ENCODE results near the gene SCN1B. TPM values are rescaled to one million over a fixed set of nuclear protein-coding genes. Genes with fewer than 3 reads are reported as not detected.
A peak's percentile ranks its signal among the peaks of the same experiment; 100 is the strongest.
"Not testable (repeated sequence)": the region's sequence is repeated elsewhere in the genome, so short reads cannot be mapped to it uniquely, and the experiment has no call there.

The SCN1B gene
- total RNA-seq, 1 donor from 2014 or later = 5.2 TPM

DNA sequence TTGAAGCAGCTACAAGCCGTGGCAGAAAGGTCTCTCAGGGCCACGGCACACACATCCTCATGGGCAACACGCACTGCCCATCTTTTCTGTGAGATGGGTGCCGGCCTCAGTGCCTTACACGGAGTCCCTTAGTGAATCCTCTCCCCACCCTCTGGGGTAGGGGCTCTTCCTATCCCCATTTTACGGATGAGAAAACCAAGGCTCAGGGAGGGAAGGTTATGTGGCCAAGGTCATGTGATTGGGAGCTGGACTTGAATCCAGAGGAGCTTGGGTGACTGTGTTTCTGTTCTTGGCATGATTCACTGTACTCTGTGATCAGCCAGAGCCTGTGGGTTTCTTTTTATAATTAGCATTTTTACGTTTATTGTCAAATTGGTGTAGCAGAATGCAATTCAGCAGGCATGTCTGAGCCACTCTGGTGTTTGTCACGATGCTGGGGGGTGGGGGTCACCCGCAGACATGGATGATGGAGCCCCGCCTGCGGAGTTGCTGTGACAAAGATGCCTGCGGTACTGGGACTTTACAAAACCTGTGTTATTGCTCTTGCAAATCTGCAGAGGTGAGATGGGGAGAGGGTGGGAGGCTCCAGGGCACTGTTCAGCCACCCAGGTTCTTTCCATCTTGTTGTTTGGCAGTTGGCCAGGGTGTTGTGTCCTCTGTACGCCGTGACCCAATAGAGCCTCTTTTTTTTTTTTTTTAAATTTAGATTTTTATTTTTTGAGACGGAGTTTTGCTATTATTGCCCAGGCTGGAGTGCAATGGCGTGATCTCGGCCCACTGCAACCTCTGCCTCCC lies 4.5 kb downstream of the SCN1B start:
- DNase-seq (ENCODE audit: low read depth in 2 of 2) = no peak

- peak; percentile 47 to 77 for DNase-seq (ENCODE audit: low read depth in 2 of 2)
Observed at GRCh38 chr19:35037716-35038622, 7.7 kb downstream of the SCN1B start.

DNA sequence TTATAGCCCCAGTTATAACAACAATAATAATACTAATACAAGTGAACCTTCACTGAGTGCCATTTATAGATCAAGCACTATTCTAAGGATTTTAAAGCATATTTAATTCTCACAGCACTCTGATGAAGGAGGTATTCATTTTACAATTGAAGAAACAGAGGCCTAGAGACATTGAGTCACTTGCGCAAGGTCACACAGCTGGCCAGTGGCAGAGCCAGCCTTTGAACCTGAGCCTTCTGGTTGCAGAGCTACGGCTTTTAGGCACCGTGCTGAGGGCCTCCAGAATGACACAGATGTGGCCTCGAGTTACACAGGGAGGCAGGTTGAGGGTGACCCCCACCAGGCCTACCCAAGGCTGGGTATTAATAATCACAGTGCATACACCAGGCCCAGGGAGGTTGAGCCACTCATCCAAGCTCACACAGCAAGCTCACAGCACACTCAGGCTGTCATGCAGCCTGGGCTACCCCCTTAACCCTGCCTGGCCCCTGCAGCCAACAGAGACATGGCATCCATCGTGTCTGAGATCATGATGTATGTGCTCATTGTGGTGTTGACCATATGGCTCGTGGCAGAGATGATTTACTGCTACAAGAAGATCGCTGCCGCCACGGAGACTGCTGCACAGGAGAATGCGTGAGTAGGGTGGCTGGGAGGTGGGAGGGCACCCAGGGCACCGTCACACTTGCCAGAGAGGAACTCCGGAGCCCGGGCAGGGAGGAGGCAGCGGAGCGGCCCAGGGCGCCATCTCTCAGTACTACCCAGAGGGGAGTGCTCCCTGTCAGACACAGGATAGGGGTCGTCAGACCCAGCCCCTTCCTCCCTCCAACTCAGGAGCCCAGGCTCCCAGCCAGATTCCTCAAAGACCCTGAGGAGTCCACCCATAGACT lies 8.6 kb downstream of the SCN1B start:
- DNase-seq (ENCODE audit: low read depth in 2 of 2) = peak in 1 of 2 donors; percentile 50

DNA sequence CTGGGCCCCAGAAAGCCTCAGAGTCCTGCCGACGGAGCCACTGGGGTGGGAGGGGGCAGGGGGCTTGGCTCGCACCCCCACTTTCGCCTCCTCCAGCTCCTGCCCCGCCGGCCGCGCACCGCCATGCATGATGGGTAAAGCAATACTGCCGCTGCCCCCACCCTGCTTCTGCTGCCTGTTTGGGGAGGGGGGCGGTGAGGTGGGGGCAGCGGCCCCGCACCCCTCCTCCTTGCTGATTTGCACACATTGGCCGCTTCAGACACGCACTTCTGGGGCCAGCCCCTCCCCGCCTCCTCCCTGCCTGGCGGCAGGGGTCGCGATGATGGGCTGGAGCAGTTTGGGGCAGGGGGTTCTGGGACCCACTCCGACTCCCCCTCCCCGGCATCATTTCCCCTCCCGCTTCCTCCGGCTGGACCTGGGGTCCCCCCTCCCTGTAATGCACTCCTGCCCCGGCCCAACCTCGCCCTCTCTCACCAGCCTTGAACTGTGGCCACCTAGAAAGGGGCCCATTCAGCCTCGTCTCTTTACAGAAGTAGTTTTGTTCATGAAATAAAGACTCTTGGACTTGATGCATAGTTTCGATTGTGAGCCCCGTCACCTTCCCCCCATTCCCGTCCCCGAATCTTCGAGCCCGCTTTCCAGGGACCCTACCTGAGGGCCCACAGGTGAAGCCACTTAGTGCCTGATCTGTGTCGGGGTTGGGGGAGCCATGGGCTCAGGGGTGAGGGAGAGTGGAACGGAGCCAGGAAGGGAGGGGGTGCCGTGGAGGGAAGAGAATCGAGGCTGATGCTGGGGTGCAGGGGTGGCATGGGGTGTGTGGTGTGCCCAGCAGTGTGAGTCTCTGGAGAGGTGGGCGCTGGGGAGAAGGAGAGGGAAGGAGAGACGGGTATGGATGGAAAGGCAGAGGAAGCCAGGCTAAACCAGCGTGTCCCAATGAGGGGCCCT lies 9.9 kb downstream of the SCN1B start:
- no peak for DNase-seq (ENCODE audit: low read depth in 2 of 2)

- DNase-seq (ENCODE audit: low read depth in 2 of 2) = peak; percentile 18 to 85
Observed at GRCh38 chr19:35040826-35041547, 10.7 kb downstream of the SCN1B start.

DNA sequence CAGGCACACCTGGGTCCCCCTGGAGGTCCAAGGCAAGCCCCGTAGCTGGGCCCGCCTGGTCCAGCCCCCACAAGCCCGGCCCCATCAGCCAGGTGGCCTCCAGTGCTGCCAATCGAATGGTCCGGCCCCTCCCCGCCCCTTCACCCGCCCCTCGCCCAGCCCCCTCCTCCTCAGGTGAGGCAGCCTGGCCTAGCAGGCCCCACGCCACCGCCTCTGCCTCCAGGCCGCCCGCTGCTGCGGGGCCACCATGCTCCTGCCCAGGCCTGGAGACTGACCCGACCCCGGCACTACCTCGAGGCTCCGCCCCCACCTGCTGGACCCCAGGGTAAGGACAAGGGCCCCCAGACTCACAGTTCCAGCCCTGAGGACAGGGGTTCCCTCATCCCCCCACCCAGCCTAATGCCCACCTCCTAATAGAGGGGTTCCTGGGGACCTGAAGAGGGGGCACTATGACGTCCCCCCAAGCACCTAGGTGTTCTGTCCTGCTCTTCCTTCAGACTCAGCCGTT lies 11.3 kb downstream of the SCN1B start, which contains the start of gene HPN:
Gene HPN, plus strand, starts transcription at position 174 of the 508 bp plus-strand sequence. CDS start 786 bp downstream, outside the sequence.
- no peak for DNase-seq (ENCODE audit: low read depth in 2 of 2)

DNA sequence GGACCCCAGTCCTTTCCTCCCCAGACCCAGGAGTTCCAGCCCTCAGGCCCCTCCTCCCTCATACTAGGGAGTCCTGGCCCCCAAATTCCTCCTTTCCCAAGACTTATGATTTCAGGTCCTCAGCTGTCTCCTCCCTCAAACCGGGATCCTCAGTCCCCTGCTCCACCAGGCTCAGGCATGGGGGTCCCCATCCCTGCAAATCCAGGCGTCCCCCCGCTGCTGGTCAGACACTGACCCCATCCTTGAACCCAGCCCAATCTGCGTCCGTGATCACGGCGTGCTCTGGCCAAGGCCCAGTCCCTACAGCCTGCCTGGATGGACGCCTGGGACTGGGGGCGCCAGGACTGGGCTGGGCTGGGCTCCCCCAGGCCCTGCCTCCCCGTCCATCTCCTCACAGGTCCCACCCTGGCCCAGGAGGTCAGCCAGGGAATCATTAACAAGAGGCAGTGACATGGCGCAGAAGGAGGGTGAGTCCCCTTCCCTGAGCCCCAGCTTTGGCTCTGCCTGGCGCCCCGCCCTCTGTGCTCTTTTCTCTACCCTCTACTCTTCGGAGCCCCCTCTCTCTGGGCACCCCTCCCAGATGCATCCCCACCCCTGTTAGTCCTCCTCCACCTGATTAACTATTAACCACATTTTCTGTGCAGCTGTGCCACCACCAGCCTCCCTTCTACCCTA lies 11.9 kb downstream of the SCN1B start:
- no peak for DNase-seq (ENCODE audit: low read depth in 2 of 2)

DNA sequence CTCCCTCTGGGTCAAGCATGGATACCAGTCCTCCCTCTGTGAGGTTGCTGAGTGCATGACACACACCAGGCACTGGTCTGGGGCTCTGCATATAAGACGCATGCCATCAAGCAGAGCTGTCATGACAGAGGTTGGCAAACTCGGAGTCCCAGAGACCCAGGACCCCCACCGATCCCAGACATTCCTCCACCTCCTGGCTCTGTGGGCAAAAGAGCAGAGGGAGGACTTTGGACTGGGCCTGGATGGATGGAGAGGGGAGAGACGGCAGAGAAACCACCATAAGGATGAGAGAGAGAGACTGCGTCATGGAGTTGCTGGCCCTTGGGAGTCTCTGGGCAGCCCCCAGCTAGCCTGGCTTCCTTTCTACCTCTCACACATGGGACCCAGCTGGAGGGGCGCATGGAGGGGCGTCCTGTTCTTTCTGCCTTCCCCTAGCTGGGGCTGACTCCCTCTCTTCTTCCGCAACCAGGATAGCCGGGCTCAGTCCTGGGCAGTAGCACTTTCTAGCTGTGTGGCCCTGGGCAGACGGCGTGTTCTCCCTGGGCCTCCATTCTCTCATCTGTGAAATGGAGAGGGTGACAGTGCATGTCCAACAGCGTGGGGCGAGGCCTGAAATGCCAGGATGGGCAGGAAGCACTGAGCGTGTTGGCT lies 12.8 kb downstream of the SCN1B start:
- no peak for DNase-seq (ENCODE audit: low read depth in 2 of 2)

- no peak for DNase-seq (ENCODE audit: low read depth in 2 of 2)
Observed at GRCh38 chr19:35043906-35044305, 13.6 kb downstream of the SCN1B start.

GRCh38 chr19:35044317-35045117 lies 14.2 kb downstream of the SCN1B start:
- peak; percentile 42 to 61 for DNase-seq (ENCODE audit: low read depth in 2 of 2)

- peak; percentile 64 to 81 for DNase-seq (ENCODE audit: low read depth in 2 of 2)
Observed at GRCh38 chr19:35045667-35046300, 15.5 kb downstream of the SCN1B start.

- DNase-seq (ENCODE audit: low read depth in 2 of 2) = no peak
Observed at GRCh38 chr19:35046461-35046860, 16.2 kb downstream of the SCN1B start.

GRCh38 chr19:35048911-35049411 lies 18.7 kb downstream of the SCN1B start:
- DNase-seq (ENCODE audit: low read depth in 2 of 2) = peak in 1 of 2 donors; percentile 23

- DNase-seq (ENCODE audit: low read depth in 2 of 2) = no peak
Observed at GRCh38 chr19:35049456-35049855, 19.2 kb downstream of the SCN1B start.

DNA sequence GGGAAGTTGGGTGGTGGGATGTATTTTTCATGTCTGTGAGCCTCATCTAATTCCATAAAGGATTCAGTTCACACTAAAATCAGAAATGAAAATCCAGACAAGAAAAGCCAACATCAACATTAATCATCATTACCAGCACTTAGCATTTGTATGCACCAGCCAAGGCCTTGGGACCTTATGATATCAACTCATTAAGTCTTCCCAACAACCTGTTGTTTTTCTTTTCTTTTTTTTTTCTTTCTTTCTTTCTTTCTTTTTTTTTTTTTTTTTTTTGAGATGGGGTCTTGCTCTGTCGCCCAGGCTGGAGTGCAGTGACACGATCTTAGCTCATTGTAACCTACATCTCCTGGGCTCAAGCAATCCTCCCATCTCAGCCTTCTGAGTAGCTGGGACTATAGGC lies 20.4 kb downstream of the SCN1B start:
- DNase-seq (ENCODE audit: low read depth in 2 of 2) = not testable (repeated sequence)

DNA sequence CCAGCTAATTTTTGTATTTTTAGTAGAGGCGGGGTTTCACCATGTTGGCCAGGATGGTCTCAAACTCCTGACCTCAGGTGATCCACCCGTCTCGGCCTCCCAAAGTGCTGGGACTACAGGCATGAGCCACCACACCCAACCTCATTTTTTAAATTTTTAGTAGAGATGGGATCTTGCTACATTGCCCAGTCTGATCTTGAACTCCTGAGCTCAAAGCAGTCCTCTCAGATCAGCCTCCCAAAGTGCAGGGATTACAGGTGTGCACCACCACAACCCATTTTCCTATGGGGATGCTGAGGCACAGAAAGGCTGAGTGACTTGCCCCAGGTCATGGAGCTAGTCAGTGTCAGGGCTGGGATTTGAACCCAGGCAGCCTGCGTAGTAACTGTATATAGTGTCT lies 21.0 kb downstream of the SCN1B start:
- not testable (repeated sequence) for DNase-seq (ENCODE audit: low read depth in 2 of 2)

DNA sequence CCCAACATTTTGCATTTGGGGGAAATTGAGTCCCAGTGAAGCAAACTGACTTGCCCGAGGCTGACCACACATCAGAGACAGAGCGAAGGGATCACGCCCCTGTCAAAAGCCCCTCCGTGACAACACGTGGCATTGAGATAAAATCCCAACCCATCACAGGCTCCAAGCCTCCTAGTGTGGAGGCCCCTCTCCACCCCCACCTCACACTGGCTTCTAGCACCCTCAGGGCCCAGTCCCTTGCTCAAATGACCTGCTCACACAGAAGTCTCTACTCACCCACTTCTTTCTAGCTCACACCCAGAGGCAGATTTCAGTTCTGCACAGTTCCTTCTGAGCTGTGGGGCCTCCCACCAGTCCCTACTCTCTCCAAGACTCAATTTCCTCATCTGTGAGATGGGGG lies 21.5 kb downstream of the SCN1B start:
- DNase-seq (ENCODE audit: low read depth in 2 of 2) = no peak

All from lung microvascular endothelial cell (primary cell).